ENCODE results near the gene TADA1. TPM values are rescaled to one million over a fixed set of nuclear protein-coding genes. Genes with fewer than 3 reads are reported as not detected.
"Not testable (repeated sequence)": the region's sequence is repeated elsewhere in the genome, so short reads cannot be mapped to it uniquely, and the experiment has no call there.

Gene TADA1
- polyA plus RNA-seq, 1 of the 3 experiments (the other 2 are of a cell fraction), result 9.3 TPM

DNA sequence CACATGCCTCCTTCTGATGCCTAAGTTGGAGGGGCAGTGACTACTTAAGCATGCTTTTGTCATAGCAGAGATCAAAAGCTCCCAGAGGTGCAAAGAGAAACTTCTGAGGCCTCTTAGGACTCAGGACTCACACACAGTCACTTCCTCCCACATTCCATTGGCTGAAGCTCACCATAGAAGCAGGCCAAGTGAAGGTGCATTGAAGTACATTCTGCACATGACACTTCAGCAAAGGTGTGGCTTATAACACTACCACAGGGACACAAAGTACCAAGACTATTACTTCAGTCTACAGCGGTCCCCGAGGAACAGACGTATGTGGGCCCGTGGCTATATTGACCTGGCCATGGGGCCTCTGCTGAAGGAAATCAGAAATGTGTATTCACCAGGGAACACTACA, 39.3 kb downstream of the TADA1 start:
- no peak overlapping the region for H3K4me2 ChIP-seq
- H4K20me1 ChIP-seq (ENCODE audit: insufficient read depth), result 0 out of 2 replicates have a peak, but pooled peaks cover under 1% of the 10 kb centered on the region
- peaks cover 17% of the 10 kb centered on the region; the same call in 1 of the 2 replicates for H3K27me3 ChIP-seq (ENCODE audit: insufficient read depth)
- POLR2A ChIA-PET, result no interaction called here
- H3K9me2 ChIP-seq, result no peaks in the 10 kb centered on the region
- CTCF ChIA-PET, result no interaction called here
- H3K9ac ChIP-seq, result no peak overlapping the region
- no peaks in the 10 kb centered on the region for H3K9me3 ChIP-seq
- peaks cover 17% of the 10 kb centered on the region for H3K79me2 ChIP-seq (ENCODE audit: insufficient read depth)
- DNase-seq, result no peak
- H3K4me3 ChIP-seq (ENCODE audit: low read depth in 2 of 2, low read length in 1 of 2), result no peak overlapping the region
- 94% methylated on average over 4 of the region's 4 CpGs for WGBS (ENCODE audit: low lambda C conversion rate)
- no peak overlapping the region for H3K27ac ChIP-seq (ENCODE audit: low read depth in 2 of 2, low read length in 1 of 2)
- peaks cover 8 to 23% of the 10 kb centered on the region in 2 experiments; a peak in 3 of 4 replicates for H3K4me1 ChIP-seq (ENCODE audit: control insufficient read depth in 1 of 2, insufficient read depth in 2 of 2, low read depth in 1 of 2, low read length in 1 of 2)
- no peaks in the 10 kb centered on the region for H3F3A ChIP-seq (replicated peaks; ENCODE audit: insufficient read depth)
- H3K36me3 ChIP-seq (replicated peaks in 1 of 2; ENCODE audit: control insufficient read depth in 1 of 2, insufficient read depth in 2 of 2, low read length in 1 of 2), result peaks cover 3 to 12% of the 10 kb centered on the region in 2 experiments
- no peak overlapping the region for H2AFZ ChIP-seq (ENCODE audit: low read depth)
- TF ChIP-seq MXI1 (IDR thresholded peaks at IDR 0.05; ENCODE audit: low read depth, low read length) (no peak), YY1 (IDR thresholded peaks at IDR 0.05; ENCODE audit: low read depth) (no peak), RCOR1 (IDR thresholded peaks at IDR 0.05; ENCODE audit: low read length) (no peak), TEAD4 (IDR thresholded peaks at IDR 0.05; ENCODE audit: borderline replicate concordance, insufficient read depth) (no peak), NRF1 (IDR thresholded peaks at IDR 0.05; ENCODE audit: low read depth, low read length) (no peak), ELF1 (IDR thresholded peaks at IDR 0.05) (no peak), GATA2 (CRISPR knock-in tag; IDR thresholded peaks at IDR 0.05) (no peak), SMC3 (IDR thresholded peaks at IDR 0.05; ENCODE audit: low read depth, low read length) (no peak), RFX5 (IDR thresholded peaks at IDR 0.05; ENCODE audit: low read length) (no peak), CHD2 (IDR thresholded peaks at IDR 0.05; ENCODE audit: low read length, partially characterized antibody) (no peak), NFIC (IDR thresholded peaks at IDR 0.05; ENCODE audit: borderline replicate concordance) (no peak), GABPA (IDR thresholded peaks at IDR 0.05; ENCODE audit: low read depth) (no peak), TCF12 (IDR thresholded peaks at IDR 0.05) (no peak), POLR2AphosphoS5 (IDR thresholded peaks at IDR 0.05; ENCODE audit: low read depth, low read length) (no peak), MEF2A (IDR thresholded peaks at IDR 0.05; ENCODE audit: borderline replicate concordance, low read depth) (no peak)
- TF ChIP-seq, protein P1, sequence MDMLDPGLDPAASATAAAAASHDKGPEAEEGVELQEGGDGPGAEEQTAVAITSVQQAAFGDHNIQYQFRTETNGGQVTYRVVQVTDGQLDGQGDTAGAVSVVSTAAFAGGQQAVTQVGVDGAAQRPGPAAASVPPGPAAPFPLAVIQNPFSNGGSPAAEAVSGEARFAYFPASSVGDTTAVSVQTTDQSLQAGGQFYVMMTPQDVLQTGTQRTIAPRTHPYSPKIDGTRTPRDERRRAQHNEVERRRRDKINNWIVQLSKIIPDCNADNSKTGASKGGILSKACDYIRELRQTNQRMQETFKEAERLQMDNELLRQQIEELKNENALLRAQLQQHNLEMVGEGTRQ (IDR thresholded peaks at IDR 0.05; ENCODE audit: borderline replicate concordance, low read depth, low read length), result no peak
- TF ChIP-seq, protein P2, sequence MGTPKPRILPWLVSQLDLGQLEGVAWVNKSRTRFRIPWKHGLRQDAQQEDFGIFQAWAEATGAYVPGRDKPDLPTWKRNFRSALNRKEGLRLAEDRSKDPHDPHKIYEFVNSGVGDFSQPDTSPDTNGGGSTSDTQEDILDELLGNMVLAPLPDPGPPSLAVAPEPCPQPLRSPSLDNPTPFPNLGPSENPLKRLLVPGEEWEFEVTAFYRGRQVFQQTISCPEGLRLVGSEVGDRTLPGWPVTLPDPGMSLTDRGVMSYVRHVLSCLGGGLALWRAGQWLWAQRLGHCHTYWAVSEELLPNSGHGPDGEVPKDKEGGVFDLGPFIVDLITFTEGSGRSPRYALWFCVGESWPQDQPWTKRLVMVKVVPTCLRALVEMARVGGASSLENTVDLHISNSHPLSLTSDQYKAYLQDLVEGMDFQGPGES (IDR thresholded peaks at IDR 0.05; ENCODE audit: low read depth, low read length), result no peak

DNA sequence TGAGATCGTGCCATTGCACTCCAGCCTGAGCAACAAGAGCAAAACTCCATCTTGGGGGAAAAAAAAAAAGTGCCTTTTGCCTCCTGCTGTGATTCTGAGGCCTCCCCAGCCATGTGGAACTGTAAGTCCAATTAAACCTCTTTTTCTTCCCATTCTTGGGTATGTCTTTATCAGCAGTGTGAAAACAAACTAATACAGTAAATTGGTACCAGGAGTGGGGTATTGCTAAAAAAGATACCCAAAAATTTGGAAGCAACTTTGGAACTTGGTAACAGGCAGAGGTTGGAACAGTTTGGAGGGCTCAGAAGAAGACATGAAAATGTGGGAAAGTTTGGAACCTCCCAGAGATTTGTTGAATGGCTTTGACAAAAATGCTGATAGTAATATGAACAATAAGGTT, 46.3 kb downstream of the TADA1 start:
- H3K4me2 ChIP-seq; POLR2A ChIA-PET; DNase-seq; H3K9me2 ChIP-seq; H3K9ac ChIP-seq; H2AFZ ChIP-seq (ENCODE audit: low read depth); H4K20me1 ChIP-seq (ENCODE audit: insufficient read depth); CTCF ChIA-PET; H3K9me3 ChIP-seq; H3F3A ChIP-seq (replicated peaks; ENCODE audit: insufficient read depth); H3K36me3 ChIP-seq (replicated peaks in 1 of 2; ENCODE audit: control insufficient read depth in 1 of 2, insufficient read depth in 2 of 2, low read length in 1 of 2); H3K27ac ChIP-seq (ENCODE audit: low read depth in 2 of 2, low read length in 1 of 2); H3K4me1 ChIP-seq (ENCODE audit: control insufficient read depth in 1 of 2, insufficient read depth in 2 of 2, low read depth in 1 of 2, low read length in 1 of 2); H3K4me3 ChIP-seq (ENCODE audit: low read depth in 2 of 2, low read length in 1 of 2); H3K79me2 ChIP-seq (ENCODE audit: insufficient read depth): not testable (repeated sequence)
- peaks cover 17% of the 10 kb centered on the region; the same call in 1 of the 2 replicates for H3K27me3 ChIP-seq (ENCODE audit: insufficient read depth)
- 7% methylated on average over 1 of the region's 1 CpG for WGBS (ENCODE audit: low lambda C conversion rate)

Measured in SK-N-SH (cell line).